ENCODE measurements around the gene PUM1.

GRCh38 chr1:30887485-30888315 lies 177.8 kb downstream of the PUM1 start:
- TF ChIP-seq, protein P1, sequence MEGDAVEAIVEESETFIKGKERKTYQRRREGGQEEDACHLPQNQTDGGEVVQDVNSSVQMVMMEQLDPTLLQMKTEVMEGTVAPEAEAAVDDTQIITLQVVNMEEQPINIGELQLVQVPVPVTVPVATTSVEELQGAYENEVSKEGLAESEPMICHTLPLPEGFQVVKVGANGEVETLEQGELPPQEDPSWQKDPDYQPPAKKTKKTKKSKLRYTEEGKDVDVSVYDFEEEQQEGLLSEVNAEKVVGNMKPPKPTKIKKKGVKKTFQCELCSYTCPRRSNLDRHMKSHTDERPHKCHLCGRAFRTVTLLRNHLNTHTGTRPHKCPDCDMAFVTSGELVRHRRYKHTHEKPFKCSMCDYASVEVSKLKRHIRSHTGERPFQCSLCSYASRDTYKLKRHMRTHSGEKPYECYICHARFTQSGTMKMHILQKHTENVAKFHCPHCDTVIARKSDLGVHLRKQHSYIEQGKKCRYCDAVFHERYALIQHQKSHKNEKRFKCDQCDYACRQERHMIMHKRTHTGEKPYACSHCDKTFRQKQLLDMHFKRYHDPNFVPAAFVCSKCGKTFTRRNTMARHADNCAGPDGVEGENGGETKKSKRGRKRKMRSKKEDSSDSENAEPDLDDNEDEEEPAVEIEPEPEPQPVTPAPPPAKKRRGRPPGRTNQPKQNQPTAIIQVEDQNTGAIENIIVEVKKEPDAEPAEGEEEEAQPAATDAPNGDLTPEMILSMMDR (conservative IDR thresholded peaks at IDR 0.05 in 1 of 2, IDR thresholded peaks at IDR 0.05 in 1 of 2; ENCODE audit: low read depth in 1 of 2, low read length in 2 of 2): no peak
- TF ChIP-seq EZH2 (IDR thresholded peaks at IDR 0.05; ENCODE audit: low read length, missing control alignments): no peak
